MCF 10A (cell line): Measurements from ENCODE around the gene CSF2RB. TPM values are rescaled to one million over a fixed set of nuclear protein-coding genes. Genes with fewer than 3 reads are reported as not detected.

Experiments used
- BruUV-seq: library from RNA; stranded (reverse); fragments of 400-500 nt; replicated peaks from 2 replicates; lab custom pipeline; 2021; lab: Mats Ljungman, UMichigan
- CTCF ChIA-PET: fragments of 300-600 bp; sonication (Branson Sonifier 250); formaldehyde crosslinking; extraction: SDS; loops from one replicate; lab custom pipeline; 2021; ENCODE audit warnings: antibody characterized with exemption, inconsistent platforms; lab: Yijun Ruan, JAX
- POLR2A ChIA-PET: fragments of 300-600, 350-650 bp; sonication (Branson Sonifier 250); formaldehyde crosslinking; extraction: SDS; loops from one replicate; lab custom pipeline; 2020; ENCODE audit warnings: antibody characterized with exemption, inconsistent platforms; lab: Yijun Ruan, JAX
- DNase-seq: peaks from one replicate; pipeline ENCODE4 v3.0.0-alpha.2; 2018; ENCODE audit not compliant: unreplicated experiment
- H3K27ac Mint-ChIP-seq: one replicate; pipeline ENCODE4 v1.8.0; 2022; ENCODE audit warnings: mild to moderate bottlenecking, low read depth, mixed read lengths; ENCODE audit not compliant: unreplicated experiment
- H3K27me3 Mint-ChIP-seq: one replicate; pipeline ENCODE4 v1.8.0; 2022; ENCODE audit warnings: mixed read lengths; ENCODE audit not compliant: insufficient read depth, unreplicated experiment
- H3K36me3 Mint-ChIP-seq: one replicate; pipeline ENCODE4 v1.8.0; 2022; ENCODE audit warnings: mild to moderate bottlenecking, moderate library complexity, mixed read lengths; ENCODE audit not compliant: insufficient read depth, unreplicated experiment
- H3K4me1 Mint-ChIP-seq: one replicate; pipeline ENCODE4 v1.8.0; 2022; ENCODE audit warnings: mixed read lengths; ENCODE audit not compliant: insufficient read depth, unreplicated experiment
- H3K4me3 Mint-ChIP-seq: one replicate; pipeline ENCODE4 v1.8.0; 2022; ENCODE audit warnings: mild to moderate bottlenecking, moderate library complexity, mixed read lengths; ENCODE audit not compliant: unreplicated experiment
- H3K9me3 Mint-ChIP-seq: one replicate; pipeline ENCODE4 v1.8.0; 2022; ENCODE audit warnings: mixed read lengths; ENCODE audit not compliant: unreplicated experiment
- CTCF ChIP-seq: fragments of 200-600 bp; IDR thresholded peaks from one replicate; pipeline ENCODE4 v1.8.0; 2022; ENCODE audit warnings: antibody characterized with exemption, mild to moderate bottlenecking; ENCODE audit not compliant: unreplicated experiment
- intact Hi-C: fragments of 100-400 bp; cut with micrococcal nuclease; formaldehyde crosslinking; loops from 2 replicates; pipeline ENCODE4 v1.14.1; 2022
- total RNA-seq: library from RNA; stranded (reverse); gene quantifications from 2 replicates; pipeline ENCODE4 v1.2.3, GENCODE V29; 2022

Gene CSF2RB
- total RNA-seq, 1 experiment from 2014 or later, result not detected

GRCh38 chr22:36937319-36938027 lies 24.0 kb downstream of the CSF2RB start:
- CTCF ChIA-PET, result no interaction called here
- peaks cover 25% of the 10 kb centered on the region for H3K27me3 Mint-ChIP-seq
- TF ChIP-seq CTCF, result no peak

GRCh38 chr22:36938028-36938425 lies 24.6 kb downstream of the CSF2RB start:
- DNase-seq, result no peak
- no peak overlapping the region for H3K27ac Mint-ChIP-seq
- ChIA-PET POLR2A (no interaction called here), CTCF (no interaction called here)
- BruUV-seq, result no TSS peak
- no peaks in the 10 kb centered on the region for H3K4me1 Mint-ChIP-seq
- no peak overlapping the region for H3K4me3 Mint-ChIP-seq
- H3K9me3 Mint-ChIP-seq, result no peaks in the 10 kb centered on the region
- intact Hi-C loops, result no loop called here
- H3K36me3 Mint-ChIP-seq, result no peaks in the 10 kb centered on the region
- H3K27me3 Mint-ChIP-seq, result peaks cover 31% of the 10 kb centered on the region
- TF ChIP-seq CTCF, result no peak

More at GRCh38 chr22:36937319-36938027, 24.0 kb downstream of the CSF2RB start:
- H3K36me3 Mint-ChIP-seq, result no peaks in the 10 kb centered on the region
- intact Hi-C loops, result no loop called here
- DNase-seq, result no peak
- H3K4me3 Mint-ChIP-seq, result no peak overlapping the region
- H3K4me1 Mint-ChIP-seq, result no peaks in the 10 kb centered on the region
- POLR2A ChIA-PET, result no interaction called here
- no TSS peak for BruUV-seq
- H3K9me3 Mint-ChIP-seq, result no peaks in the 10 kb centered on the region
- H3K27ac Mint-ChIP-seq, result no peak overlapping the region

GRCh38 chr22:36938886-36939285 lies 25.5 kb downstream of the CSF2RB start:
- Mint-ChIP-seq H3K9me3 (no peaks in the 10 kb centered on the region), H3K4me1 (no peaks in the 10 kb centered on the region), H3K27me3 (peaks cover 34% of the 10 kb centered on the region), H3K4me3 (no peak overlapping the region), H3K36me3 (no peaks in the 10 kb centered on the region), H3K27ac (peak overlapping the region; percentile 21)
- ChIA-PET CTCF (no interaction called here), POLR2A (no interaction called here)
- TF ChIP-seq CTCF, result no peak
- intact Hi-C loops, result no loop called here
- BruUV-seq, result no TSS peak
- DNase-seq, result no peak

- Mint-ChIP-seq H3K4me3 (no peak overlapping the region), H3K9me3 (no peaks in the 10 kb centered on the region), H3K27me3 (peaks cover 52% of the 10 kb centered on the region), H3K27ac (no peak overlapping the region), H3K36me3 (no peaks in the 10 kb centered on the region), H3K4me1 (no peaks in the 10 kb centered on the region)
- no TSS peak for BruUV-seq
- ChIA-PET CTCF (no interaction called here), POLR2A (no interaction called here)
- intact Hi-C loops, result no loop called here
- TF ChIP-seq CTCF, result no peak
- DNase-seq, result no peak
Measured at GRCh38 chr22:36940676-36941075, 27.2 kb downstream of the CSF2RB start.
